Neural cell (in vitro differentiated cells): ENCODE results near the gene RNGTT.

ENCODE experiments used
- CTCF ChIP-seq: fragments of 450-650 bp; IDR thresholded peaks from 2 replicates; pipeline ENCODE4 v1.5.1; 2014; ENCODE audit warnings: antibody characterized with exemption, mild to moderate bottlenecking, moderate library complexity; ENCODE audit not compliant: poor library complexity, severe bottlenecking
- EP300 ChIP-seq: fragments of 450-650 bp; conservative IDR thresholded peaks from 2 replicates; pipeline ENCODE4 v1.6.1; 2014; ENCODE audit warnings: antibody characterized with exemption, mild to moderate bottlenecking, moderate library complexity; ENCODE audit not compliant: poor library complexity, severe bottlenecking
- EZH2 ChIP-seq: fragments of 200-600, 300-800 bp; shearing (Covaris generic), sonication (generic); IDR thresholded peaks from 2 replicates; pipeline ENCODE4 v1.6.1; 2014; ENCODE audit warnings: antibody characterized with exemption, low read length, borderline replicate concordance, mild to moderate bottlenecking; ENCODE audit not compliant: insufficient read depth, poor library complexity, severe bottlenecking
- MXI1 ChIP-seq: fragments of 450-650 bp; conservative IDR thresholded peaks from 2 replicates; pipeline ENCODE4 v1.6.1; 2014; ENCODE audit warnings: antibody characterized with exemption, mild to moderate bottlenecking; ENCODE audit not compliant: poor library complexity, severe bottlenecking
- POLR2AphosphoS5 ChIP-seq: IDR thresholded peaks from 2 replicates; pipeline ENCODE4 v1.6.1; 2012
- RAD21 ChIP-seq: fragments of 450-650 bp; conservative IDR thresholded peaks from 2 replicates; pipeline ENCODE4 v1.6.1; 2014; ENCODE audit warnings: antibody characterized with exemption, mild to moderate bottlenecking, moderate library complexity
- REST ChIP-seq: IDR thresholded peaks from 2 replicates; pipeline ENCODE4 v1.6.1; 2012; ENCODE audit warnings: borderline replicate concordance
- SMC3 ChIP-seq: fragments of 450-650 bp; conservative IDR thresholded peaks from 2 replicates; pipeline ENCODE4 v1.6.1; 2014; ENCODE audit warnings: antibody characterized with exemption, mild to moderate bottlenecking, moderate library complexity; ENCODE audit not compliant: poor library complexity
- TAF1 ChIP-seq: IDR thresholded peaks from 2 replicates; pipeline ENCODE4 v1.6.1; 2012; ENCODE audit warnings: low read depth

GRCh38 chr6:88728756-88729155, 234.7 kb downstream of the RNGTT start:
- TF ChIP-seq CTCF (no peak), REST (no peak), EP300 (no peak), TAF1 (no peak), SMC3 (no peak), EZH2 (no peak), POLR2AphosphoS5 (no peak), RAD21 (no peak), MXI1 (no peak)
